Measurements from ENCODE around the gene MUC12. TPM values are rescaled to one million over a fixed set of nuclear protein-coding genes. Genes with fewer than 3 reads are reported as not detected.

MUC12 gene
- total and polyA plus RNA-seq, 5 donors from 2014 or later, result 0.44 to 0.65 (median 0.44) TPM; not detected in 2

- H3K4me3 Mint-ChIP-seq, result no peak within 1 kb of the TSS
- H3K27me3 ChIP-seq (ENCODE audit: control insufficient read depth, insufficient read depth, low read length), result peaks cover 16% of the 10 kb centered on the region
- H3K36me3 Mint-ChIP-seq, result no peaks in the 10 kb centered on the region
- no peaks in the 10 kb centered on the region for H3K4me1 Mint-ChIP-seq
- no peak within 1 kb of the TSS for H3K4me3 ChIP-seq (ENCODE audit: low read depth, low read length)
- H3K27ac Mint-ChIP-seq, result no peak within 1 kb of the TSS
- no peak within 1 kb of the TSS for H3K27ac ChIP-seq (ENCODE audit: insufficient read depth, low read length, poor library complexity, severe bottlenecking)
- H3K27me3 Mint-ChIP-seq, result peaks cover 26% of the 10 kb centered on the region
- no peaks in the 10 kb centered on the region for H3K36me3 ChIP-seq (ENCODE audit: control insufficient read depth, insufficient read depth, low read length)
- ATAC-seq (ENCODE audit: low read depth in 2 of 2) (no peak), DNase-seq (no peak)
- no peaks in the 10 kb centered on the region for H3K4me1 ChIP-seq (ENCODE audit: control insufficient read depth, insufficient read depth, low read length, poor library complexity, severe bottlenecking)
- no peaks in the 10 kb centered on the region for H3K9me3 ChIP-seq (ENCODE audit: control insufficient read depth in 2 of 2, low read length in 2 of 2)
- peaks cover 0 to 6% (median 0%) of the 10 kb centered on the region in 7 donors for H3K9me3 Mint-ChIP-seq
These were observed 20.0 kb upstream of the MUC12 start, which contains the start of gene MUC3A for GRCh38 chr7:100949227-100949932. TSS of gene MUC3A (plus strand) at chr7:100949534. CDS start at chr7:100949625, 91 bp downstream.

DNA sequence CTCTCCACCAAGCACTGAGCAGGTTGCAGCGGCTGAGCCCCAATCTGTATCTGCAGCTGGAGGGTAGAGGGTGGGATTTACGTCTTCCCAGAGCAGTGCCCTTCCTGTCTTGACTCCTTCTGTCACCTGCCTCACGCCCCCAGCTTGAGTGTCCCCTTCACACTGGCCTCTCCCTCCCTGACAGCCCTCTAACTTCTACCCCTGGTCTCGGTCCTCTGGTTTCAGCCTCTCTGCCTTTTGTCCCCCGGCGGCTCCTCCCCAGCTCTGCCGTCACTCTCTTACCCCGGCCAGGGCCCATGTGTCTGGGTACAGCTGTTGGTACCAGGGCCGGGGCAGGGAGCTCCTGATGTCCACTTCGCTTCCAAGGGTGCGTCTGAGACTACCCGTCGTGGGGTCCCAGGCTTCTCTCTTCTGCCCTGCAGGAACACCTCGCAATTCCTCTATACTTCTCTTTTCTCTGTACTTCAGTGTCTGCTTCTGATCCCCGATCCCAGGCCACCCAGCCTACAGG lies 19.4 kb upstream of the MUC12 start:
- Histone ChIP-seq H3K9me3 (ENCODE audit: control insufficient read depth in 2 of 2, low read length in 2 of 2) (no peaks in the 10 kb centered on the region), H3K27me3 (ENCODE audit: control insufficient read depth, insufficient read depth, low read length) (peaks cover 16% of the 10 kb centered on the region), H3K4me3 (ENCODE audit: low read depth, low read length) (no peak overlapping the region), H3K36me3 (ENCODE audit: control insufficient read depth, insufficient read depth, low read length) (no peaks in the 10 kb centered on the region), H3K27ac (ENCODE audit: insufficient read depth, low read length, poor library complexity, severe bottlenecking) (no peak overlapping the region), H3K4me1 (ENCODE audit: control insufficient read depth, insufficient read depth, low read length, poor library complexity, severe bottlenecking) (no peaks in the 10 kb centered on the region)
- DNase-seq, result no peak
- ATAC-seq (ENCODE audit: low read depth in 2 of 2), result no peak
- Mint-ChIP-seq H3K4me1 (no peaks in the 10 kb centered on the region), H3K27me3 (peaks cover 22% of the 10 kb centered on the region), H3K4me3 (no peak overlapping the region), H3K36me3 (no peaks in the 10 kb centered on the region), H3K9me3 (peaks cover 0 to 3% (median 0%) of the 10 kb centered on the region in 7 donors), H3K27ac (no peak overlapping the region)

- Histone ChIP-seq H3K4me1 (ENCODE audit: control insufficient read depth, insufficient read depth, low read length, poor library complexity, severe bottlenecking) (no peaks in the 10 kb centered on the region), H3K36me3 (ENCODE audit: control insufficient read depth, insufficient read depth, low read length) (no peaks in the 10 kb centered on the region), H3K27ac (ENCODE audit: insufficient read depth, low read length, poor library complexity, severe bottlenecking) (no peak overlapping the region), H3K27me3 (ENCODE audit: control insufficient read depth, insufficient read depth, low read length) (peaks cover 19% of the 10 kb centered on the region), H3K9me3 (ENCODE audit: control insufficient read depth in 2 of 2, low read length in 2 of 2) (no peaks in the 10 kb centered on the region), H3K4me3 (ENCODE audit: low read depth, low read length) (no peak overlapping the region)
- no peak for DNase-seq
- H3K4me3 Mint-ChIP-seq, result no peak overlapping the region
- no peak for ATAC-seq (ENCODE audit: low read depth in 2 of 2)
- H3K9me3 Mint-ChIP-seq, result peaks cover 0 to 3% (median 0%) of the 10 kb centered on the region in 7 donors
- no peak overlapping the region for H3K27ac Mint-ChIP-seq
- no peaks in the 10 kb centered on the region for H3K4me1 Mint-ChIP-seq
- no peaks in the 10 kb centered on the region for H3K36me3 Mint-ChIP-seq
- peaks cover 19% of the 10 kb centered on the region for H3K27me3 Mint-ChIP-seq
These were observed 18.2 kb upstream of the MUC12 start for GRCh38 chr7:100951172-100951571.

- Mint-ChIP-seq H3K4me3 (no peak overlapping the region), H3K27ac (no peak overlapping the region), H3K9me3 (peaks cover 0 to 3% (median 0%) of the 10 kb centered on the region in 7 donors), H3K36me3 (no peaks in the 10 kb centered on the region), H3K27me3 (peaks cover 10% of the 10 kb centered on the region), H3K4me1 (no peaks in the 10 kb centered on the region)
- no peak overlapping the region for H3K27ac ChIP-seq (ENCODE audit: insufficient read depth, low read length, poor library complexity, severe bottlenecking)
- H3K4me3 ChIP-seq (ENCODE audit: low read depth, low read length), result no peak overlapping the region
- H3K9me3 ChIP-seq (ENCODE audit: control insufficient read depth in 2 of 2, low read length in 2 of 2), result no peaks in the 10 kb centered on the region
- H3K27me3 ChIP-seq (ENCODE audit: control insufficient read depth, insufficient read depth, low read length), result peaks cover 19% of the 10 kb centered on the region
- ATAC-seq (ENCODE audit: low read depth in 2 of 2) (no peak), DNase-seq (no peak)
- H3K4me1 ChIP-seq (ENCODE audit: control insufficient read depth, insufficient read depth, low read length, poor library complexity, severe bottlenecking), result no peaks in the 10 kb centered on the region
- H3K36me3 ChIP-seq (ENCODE audit: control insufficient read depth, insufficient read depth, low read length), result no peaks in the 10 kb centered on the region
These were observed 17.3 kb upstream of the MUC12 start for GRCh38 chr7:100951888-100952560.

GRCh38 chr7:100952641-100953040 lies 16.7 kb upstream of the MUC12 start:
- Mint-ChIP-seq H3K9me3 (peaks cover 0 to 3% (median 0%) of the 10 kb centered on the region in 7 donors), H3K27ac (no peak overlapping the region), H3K36me3 (no peaks in the 10 kb centered on the region), H3K4me1 (no peaks in the 10 kb centered on the region), H3K4me3 (no peak overlapping the region), H3K27me3 (peaks cover 10% of the 10 kb centered on the region)
- H3K27me3 ChIP-seq (ENCODE audit: control insufficient read depth, insufficient read depth, low read length), result peaks cover 19% of the 10 kb centered on the region
- no peaks in the 10 kb centered on the region for H3K9me3 ChIP-seq (ENCODE audit: control insufficient read depth in 2 of 2, low read length in 2 of 2)
- no peak overlapping the region for H3K4me3 ChIP-seq (ENCODE audit: low read depth, low read length)
- no peaks in the 10 kb centered on the region for H3K4me1 ChIP-seq (ENCODE audit: control insufficient read depth, insufficient read depth, low read length, poor library complexity, severe bottlenecking)
- no peak for DNase-seq
- no peaks in the 10 kb centered on the region for H3K36me3 ChIP-seq (ENCODE audit: control insufficient read depth, insufficient read depth, low read length)
- ATAC-seq (ENCODE audit: low read depth in 2 of 2), result no peak
- H3K27ac ChIP-seq (ENCODE audit: insufficient read depth, low read length, poor library complexity, severe bottlenecking), result no peak overlapping the region

- no peak overlapping the region for H3K4me3 ChIP-seq (ENCODE audit: low read depth, low read length)
- peaks cover 18% of the 10 kb centered on the region for H3K27me3 ChIP-seq (ENCODE audit: control insufficient read depth, insufficient read depth, low read length)
- no peaks in the 10 kb centered on the region for H3K27me3 Mint-ChIP-seq
- H3K4me1 ChIP-seq (ENCODE audit: control insufficient read depth, insufficient read depth, low read length, poor library complexity, severe bottlenecking), result no peaks in the 10 kb centered on the region
- no peaks in the 10 kb centered on the region for H3K36me3 ChIP-seq (ENCODE audit: control insufficient read depth, insufficient read depth, low read length)
- H3K4me3 Mint-ChIP-seq, result no peak overlapping the region
- H3K4me1 Mint-ChIP-seq, result no peaks in the 10 kb centered on the region
- no peaks in the 10 kb centered on the region for H3K36me3 Mint-ChIP-seq
- DNase-seq (peak in 1 of 3 donors; percentile 38), ATAC-seq (ENCODE audit: low read depth in 2 of 2) (no peak)
- H3K27ac ChIP-seq (ENCODE audit: insufficient read depth, low read length, poor library complexity, severe bottlenecking), result no peak overlapping the region
- no peak overlapping the region for H3K27ac Mint-ChIP-seq
- no peaks in the 10 kb centered on the region for H3K9me3 ChIP-seq (ENCODE audit: control insufficient read depth in 2 of 2, low read length in 2 of 2)
- H3K9me3 Mint-ChIP-seq, result no peaks in the 10 kb centered on the region
These were observed 11.4 kb upstream of the MUC12 start for GRCh38 chr7:100957832-100958421.

DNA sequence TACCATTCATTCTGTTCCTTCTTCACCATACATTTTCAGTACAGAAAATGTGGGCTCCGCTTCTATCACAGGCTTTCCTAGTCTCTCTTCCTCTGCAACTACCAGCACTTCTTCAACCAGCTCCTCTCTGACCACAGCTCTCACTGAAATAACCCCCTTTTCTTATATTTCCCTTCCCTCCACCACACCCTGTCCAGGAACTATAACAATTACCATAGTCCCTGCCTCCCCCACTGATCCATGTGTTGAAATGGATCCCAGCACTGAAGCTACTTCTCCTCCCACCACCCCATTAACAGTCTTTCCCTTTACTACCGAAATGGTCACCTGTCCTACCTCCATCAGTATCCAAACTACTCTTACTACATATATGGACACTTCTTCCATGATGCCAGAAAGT lies 9.5 kb upstream of the MUC12 start:
- Histone ChIP-seq H3K36me3 (ENCODE audit: control insufficient read depth, insufficient read depth, low read length) (no peaks in the 10 kb centered on the region), H3K4me3 (ENCODE audit: low read depth, low read length) (no peak overlapping the region), H3K9me3 (ENCODE audit: control insufficient read depth in 2 of 2, low read length in 2 of 2) (no peaks in the 10 kb centered on the region), H3K27me3 (ENCODE audit: control insufficient read depth, insufficient read depth, low read length) (peaks cover 10% of the 10 kb centered on the region), H3K4me1 (ENCODE audit: control insufficient read depth, insufficient read depth, low read length, poor library complexity, severe bottlenecking) (peaks cover under 1% of the 10 kb centered on the region), H3K27ac (ENCODE audit: insufficient read depth, low read length, poor library complexity, severe bottlenecking) (no peak overlapping the region)
- no peaks in the 10 kb centered on the region for H3K9me3 Mint-ChIP-seq
- H3K27ac Mint-ChIP-seq, result no peak overlapping the region
- H3K36me3 Mint-ChIP-seq, result no peaks in the 10 kb centered on the region
- H3K4me1 Mint-ChIP-seq, result no peaks in the 10 kb centered on the region
- ATAC-seq (ENCODE audit: low read depth in 2 of 2) (no peak), DNase-seq (no peak)
- no peak overlapping the region for H3K4me3 Mint-ChIP-seq
- peaks cover 5% of the 10 kb centered on the region for H3K27me3 Mint-ChIP-seq

Measured in CD4-positive, CD25-positive, alpha-beta regulatory T cell (primary cell).